ENCODE results near the gene TRIM24. TPM values are rescaled to one million over a fixed set of nuclear protein-coding genes. Genes with fewer than 3 reads are reported as not detected.

TRIM24 gene
- total and polyA plus RNA-seq, 2 experiments from 2014 or later, result 47.8 to 63.1 TPM

DNA sequence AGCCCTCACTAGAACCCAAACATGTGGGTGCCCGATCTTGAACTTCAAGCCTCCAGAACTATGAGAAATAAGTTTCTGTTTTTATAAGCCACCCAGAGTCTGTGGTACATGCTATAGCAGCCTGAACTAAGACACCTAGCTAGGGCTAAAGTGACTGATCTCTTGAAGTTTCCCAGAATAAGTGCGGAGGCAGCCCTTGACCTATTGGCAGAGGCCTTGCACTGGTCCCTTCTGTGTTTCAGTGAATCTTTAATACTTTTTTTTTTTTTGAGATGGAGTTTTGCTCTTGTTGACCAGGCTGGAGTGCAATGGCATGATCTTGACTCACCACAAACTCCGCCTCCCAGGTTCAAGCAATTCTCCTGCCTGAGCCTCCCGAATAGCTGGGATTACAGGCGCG lies 156.0 kb downstream of the TRIM24 start:
- Histone ChIP-seq H3K4me3 (no peak overlapping the region), H3K27ac (no peak overlapping the region), H3K79me2 (no peaks in the 10 kb centered on the region), H3K36me3 (replicated peaks; ENCODE audit: insufficient read depth, low read depth) (no peaks in the 10 kb centered on the region), H3K9me3 (ENCODE audit: low read depth) (no peaks in the 10 kb centered on the region), H2AFZ (no peak overlapping the region), H3K9me2 (replicated peaks; ENCODE audit: insufficient read depth) (no peaks in the 10 kb centered on the region), H3K4me1 (ENCODE audit: insufficient read depth) (peaks cover 4% of the 10 kb centered on the region), H3K4me2 (no peak overlapping the region), H4K20me1 (ENCODE audit: insufficient read depth, poor library complexity, severe bottlenecking) (no peaks in the 10 kb centered on the region), H3K27me3 (no peaks in the 10 kb centered on the region)
- TF ChIP-seq EZH2phosphoT487 (IDR thresholded peaks at IDR 0.05; ENCODE audit: low read depth, severe bottlenecking, unreplicated experiment) (no peak), EZH2 (IDR thresholded peaks at IDR 0.05; ENCODE audit: borderline replicate concordance) (no peak)
- TF ChIP-seq, protein P1, sequence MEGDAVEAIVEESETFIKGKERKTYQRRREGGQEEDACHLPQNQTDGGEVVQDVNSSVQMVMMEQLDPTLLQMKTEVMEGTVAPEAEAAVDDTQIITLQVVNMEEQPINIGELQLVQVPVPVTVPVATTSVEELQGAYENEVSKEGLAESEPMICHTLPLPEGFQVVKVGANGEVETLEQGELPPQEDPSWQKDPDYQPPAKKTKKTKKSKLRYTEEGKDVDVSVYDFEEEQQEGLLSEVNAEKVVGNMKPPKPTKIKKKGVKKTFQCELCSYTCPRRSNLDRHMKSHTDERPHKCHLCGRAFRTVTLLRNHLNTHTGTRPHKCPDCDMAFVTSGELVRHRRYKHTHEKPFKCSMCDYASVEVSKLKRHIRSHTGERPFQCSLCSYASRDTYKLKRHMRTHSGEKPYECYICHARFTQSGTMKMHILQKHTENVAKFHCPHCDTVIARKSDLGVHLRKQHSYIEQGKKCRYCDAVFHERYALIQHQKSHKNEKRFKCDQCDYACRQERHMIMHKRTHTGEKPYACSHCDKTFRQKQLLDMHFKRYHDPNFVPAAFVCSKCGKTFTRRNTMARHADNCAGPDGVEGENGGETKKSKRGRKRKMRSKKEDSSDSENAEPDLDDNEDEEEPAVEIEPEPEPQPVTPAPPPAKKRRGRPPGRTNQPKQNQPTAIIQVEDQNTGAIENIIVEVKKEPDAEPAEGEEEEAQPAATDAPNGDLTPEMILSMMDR (IDR thresholded peaks at IDR 0.05; ENCODE audit: poor library complexity), result no peak
- WGBS (ENCODE audit: low lambda C conversion rate, missing lambda C conversion rate), result 96% methylated on average over 6 of the region's 6 CpGs
- no peak for DNase-seq (ENCODE audit: low spot score)

DNA sequence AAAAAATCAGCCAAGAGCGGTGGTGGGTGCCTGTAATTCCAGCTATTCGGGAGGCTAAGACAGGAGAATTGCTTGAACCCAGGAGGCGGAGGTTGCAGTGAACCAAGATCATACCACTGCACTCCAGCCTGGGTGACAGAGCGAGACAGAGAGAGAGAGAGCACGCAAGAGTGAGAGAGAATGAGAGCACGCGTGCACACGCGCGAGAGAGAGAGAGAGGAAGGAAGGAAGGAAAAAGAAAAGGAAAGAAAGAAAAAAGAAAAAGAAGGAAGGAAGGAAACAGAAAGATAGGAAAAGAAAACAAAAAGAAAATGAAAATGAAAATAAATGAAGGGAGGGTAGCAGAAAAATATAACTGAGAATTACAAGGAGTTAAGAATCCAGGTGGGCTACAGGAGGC lies 158.4 kb downstream of the TRIM24 start:
- TF ChIP-seq EZH2phosphoT487 (IDR thresholded peaks at IDR 0.05; ENCODE audit: low read depth, severe bottlenecking, unreplicated experiment), result no peak
- TF ChIP-seq EZH2 (IDR thresholded peaks at IDR 0.05; ENCODE audit: borderline replicate concordance), result no peak
- TF ChIP-seq, protein P1 (IDR thresholded peaks at IDR 0.05; ENCODE audit: poor library complexity), result no peak
- Histone ChIP-seq H3K9me3 (ENCODE audit: low read depth) (no peaks in the 10 kb centered on the region), H3K4me3 (no peak overlapping the region), H2AFZ (no peak overlapping the region), H3K9me2 (replicated peaks; ENCODE audit: insufficient read depth) (no peaks in the 10 kb centered on the region), H4K20me1 (ENCODE audit: insufficient read depth, poor library complexity, severe bottlenecking) (no peaks in the 10 kb centered on the region), H3K4me1 (ENCODE audit: insufficient read depth) (no peaks in the 10 kb centered on the region), H3K36me3 (replicated peaks; ENCODE audit: insufficient read depth, low read depth) (no peaks in the 10 kb centered on the region), H3K4me2 (no peak overlapping the region), H3K79me2 (no peaks in the 10 kb centered on the region), H3K27ac (no peak overlapping the region), H3K27me3 (no peaks in the 10 kb centered on the region)
- no peak for DNase-seq (ENCODE audit: low spot score)
- WGBS (ENCODE audit: low lambda C conversion rate, missing lambda C conversion rate), result over 99% methylated on average over 10 of the region's 10 CpGs

DNA sequence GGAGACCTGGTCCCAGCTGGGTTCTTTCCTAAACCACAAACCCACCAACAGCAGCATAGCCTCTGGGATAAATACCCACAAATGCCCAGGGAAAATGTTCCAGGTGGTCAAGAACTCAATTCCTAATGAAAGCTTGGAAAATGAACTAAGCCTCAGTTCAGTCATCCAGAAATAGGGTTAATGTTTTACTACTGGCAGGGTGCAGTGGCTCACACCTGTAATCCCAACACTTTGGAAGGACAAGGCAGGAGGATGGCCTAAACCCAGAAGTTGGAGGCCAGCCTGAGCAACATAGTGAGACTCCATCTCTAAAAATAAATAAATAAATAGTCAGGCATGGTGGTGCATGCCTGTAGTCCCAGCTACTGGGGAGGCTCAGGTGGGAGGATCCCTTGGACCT lies 158.9 kb downstream of the TRIM24 start:
- no peak overlapping the region for H3K4me3 ChIP-seq
- TF ChIP-seq EZH2 (IDR thresholded peaks at IDR 0.05; ENCODE audit: borderline replicate concordance) (no peak), EZH2phosphoT487 (IDR thresholded peaks at IDR 0.05; ENCODE audit: low read depth, severe bottlenecking, unreplicated experiment) (no peak)
- TF ChIP-seq, protein P1 (IDR thresholded peaks at IDR 0.05; ENCODE audit: poor library complexity), result no peak
- no peaks in the 10 kb centered on the region for H3K27me3 ChIP-seq
- no peak for DNase-seq (ENCODE audit: low spot score)
- H3K27ac ChIP-seq, result no peak overlapping the region
- H3K4me1 ChIP-seq (ENCODE audit: insufficient read depth), result no peaks in the 10 kb centered on the region
- no peaks in the 10 kb centered on the region for H3K36me3 ChIP-seq (replicated peaks; ENCODE audit: insufficient read depth, low read depth)
- H3K79me2 ChIP-seq, result no peaks in the 10 kb centered on the region
- H2AFZ ChIP-seq, result no peak overlapping the region
- H3K9me2 ChIP-seq (replicated peaks; ENCODE audit: insufficient read depth), result no peaks in the 10 kb centered on the region
- no peaks in the 10 kb centered on the region for H3K9me3 ChIP-seq (ENCODE audit: low read depth)
- H3K4me2 ChIP-seq, result no peak overlapping the region
- H4K20me1 ChIP-seq (ENCODE audit: insufficient read depth, poor library complexity, severe bottlenecking), result no peaks in the 10 kb centered on the region

DNA sequence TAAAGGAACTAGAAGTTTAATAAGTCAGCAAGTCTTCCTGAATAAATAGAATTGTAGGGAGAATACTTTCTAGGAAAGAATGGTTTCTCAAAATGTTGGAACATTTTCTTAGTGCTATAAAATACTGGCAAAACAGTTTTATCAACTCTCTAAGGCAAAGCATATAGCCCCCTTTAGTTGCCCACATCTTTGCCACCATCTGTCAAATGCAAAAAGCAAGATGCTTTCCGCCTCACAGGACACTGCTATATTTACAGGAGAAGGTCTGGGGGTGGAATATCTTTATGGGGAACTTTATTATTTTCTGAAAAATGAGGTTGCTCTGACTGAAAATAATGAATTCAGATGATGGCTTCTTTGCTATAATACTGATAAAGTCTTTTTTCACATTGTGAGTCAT lies 162.8 kb downstream of the TRIM24 start:
- Histone ChIP-seq H2AFZ (no peak overlapping the region), H3K4me1 (ENCODE audit: insufficient read depth) (no peaks in the 10 kb centered on the region), H3K79me2 (no peaks in the 10 kb centered on the region), H3K27ac (no peak overlapping the region), H3K27me3 (no peaks in the 10 kb centered on the region), H3K9me2 (replicated peaks; ENCODE audit: insufficient read depth) (no peaks in the 10 kb centered on the region), H3K4me2 (no peak overlapping the region), H4K20me1 (ENCODE audit: insufficient read depth, poor library complexity, severe bottlenecking) (no peaks in the 10 kb centered on the region), H3K36me3 (replicated peaks; ENCODE audit: insufficient read depth, low read depth) (no peaks in the 10 kb centered on the region), H3K9me3 (ENCODE audit: low read depth) (no peaks in the 10 kb centered on the region), H3K4me3 (no peak overlapping the region)
- no peak for DNase-seq (ENCODE audit: low spot score)
- WGBS (ENCODE audit: low lambda C conversion rate, missing lambda C conversion rate), result 87% methylated on average over 1 of the region's 1 CpG
- TF ChIP-seq, protein P1 (IDR thresholded peaks at IDR 0.05; ENCODE audit: poor library complexity), result no peak
- TF ChIP-seq EZH2 (IDR thresholded peaks at IDR 0.05; ENCODE audit: borderline replicate concordance) (no peak), EZH2phosphoT487 (IDR thresholded peaks at IDR 0.05; ENCODE audit: low read depth, severe bottlenecking, unreplicated experiment) (no peak)

Measured in hepatocyte (in vitro differentiated cells).